CD4-positive, alpha-beta T cell (primary cell): ENCODE results near the gene RASAL2. TPM values are rescaled to one million over a fixed set of nuclear protein-coding genes. Genes with fewer than 3 reads are reported as not detected.

Experiments
- ATAC-seq: fragments of 200-7000 bp; cut with Tn5 transposase; one replicate; pipeline ENCODE4 v1.10.0; 2022; ENCODE audit warnings: mild to moderate bottlenecking; ENCODE audit not compliant: poor library complexity
- CTCF ChIA-PET: fragments of 350-600 bp; sonication (Branson Sonifier 250); formaldehyde crosslinking; loops from one replicate; lab custom pipeline; 2021; ENCODE audit warnings: antibody characterized with exemption, inconsistent platforms; lab: Charles Lee
- POLR2A ChIA-PET: fragments of 350-600 bp; sonication (Branson Sonifier 250); formaldehyde crosslinking; loops from one replicate; lab custom pipeline; 2021; ENCODE audit warnings: antibody characterized with exemption, inconsistent platforms; lab: Charles Lee
- DNase-seq, 14 experiments: peaks; one replicate each; pipeline ENCODE4 v3.0.0-alpha.2; 2013 to 2020; ENCODE audit warnings: mixed read lengths in 2 of 14
- H3K27ac ChIP-seq, 2 donors: one replicate each; pipeline versions ENCODE4 v1.5.1 to v1.7.0; 2013; ENCODE audit warnings: low read length in 2 of 2, low read depth in 1 of 2, mild to moderate bottlenecking in 1 of 2
- H3K27me3 ChIP-seq, 2 experiments: 1 replicate in 1 of 2; 2 replicates in 1 of 2; pipeline versions ENCODE4 v1.6.1 to v1.7.0; 2013; ENCODE audit warnings: low read length in 2 of 2, control low read depth in 1 of 2, mild to moderate bottlenecking in 1 of 2, moderate library complexity in 1 of 2; ENCODE audit not compliant: insufficient read depth in 2 of 2, control insufficient read depth in 1 of 2
- H3K36me3 ChIP-seq: one replicate; pipeline ENCODE4 v1.6.1; 2013; ENCODE audit warnings: low read length, control low read depth; ENCODE audit not compliant: insufficient read depth
- H3K4me1 ChIP-seq: one replicate; pipeline ENCODE4 v1.6.1; 2013; ENCODE audit warnings: low read length, control low read depth; ENCODE audit not compliant: insufficient read depth
- H3K4me3 ChIP-seq: one replicate; pipeline ENCODE4 v1.5.1; 2013; ENCODE audit warnings: mild to moderate bottlenecking, low read length, moderate library complexity
- H3K9me3 ChIP-seq, 2 experiments: 1 replicate in 1 of 2; 2 replicates in 1 of 2; pipeline versions ENCODE4 v1.6.1 to v1.7.0; 2013; ENCODE audit warnings: low read length in 2 of 2, mild to moderate bottlenecking in 2 of 2, control low read depth in 1 of 2, moderate library complexity in 1 of 2; ENCODE audit not compliant: control insufficient read depth in 1 of 2, insufficient read depth in 1 of 2
- H3K27ac Mint-ChIP-seq: one replicate; pipeline ENCODE4 v1.8.0; 2020; ENCODE audit warnings: mixed read lengths
- H3K27me3 Mint-ChIP-seq: one replicate; pipeline ENCODE4 v1.8.0; 2021; ENCODE audit warnings: mixed read lengths
- H3K36me3 Mint-ChIP-seq: one replicate; pipeline ENCODE4 v1.8.0; 2021; ENCODE audit warnings: low read depth, mixed read lengths
- H3K4me1 Mint-ChIP-seq: one replicate; pipeline ENCODE4 v1.8.0; 2021; ENCODE audit warnings: low read depth, mixed read lengths
- H3K4me3 Mint-ChIP-seq: one replicate; pipeline ENCODE4 v1.8.0; 2020; ENCODE audit warnings: mild to moderate bottlenecking, mixed read lengths
- H3K9me3 Mint-ChIP-seq: one replicate; pipeline ENCODE4 v1.8.0; 2020; ENCODE audit warnings: mixed read lengths
- CTCF ChIP-seq: fragments of 200-600 bp; IDR thresholded peaks from one replicate; pipeline ENCODE4 v1.8.0; 2022; ENCODE audit warnings: antibody characterized with exemption, mild to moderate bottlenecking
- intact Hi-C, 2 experiments: fragments of 100-400 bp; cut with DNase I in 1 of 2; cut with micrococcal nuclease in 1 of 2; formaldehyde crosslinking; loops; one replicate each; pipeline versions ENCODE4 v1.15.1 to v1.9.0; 2023 to 2025; cut with DNase I, micrococcal nuclease
- total RNA-seq, 174 experiments: library from RNA in 2 of 174; stranded (reverse) in 2 of 174; gene quantifications; one replicate each; pipeline ENCODE4 v1.2.3 and lab custom pipeline; 2021 to 2026

Gene RASAL2
- total RNA-seq, 2 experiments from 2014 or later, result 0.03 TPM; not detected in 1

GRCh38 chr1:178397678-178398077 lies 303.8 kb downstream of the RASAL2 start:
- DNase-seq (no peak), ATAC-seq (no peak)
- Histone ChIP-seq H3K27me3 (no peaks in the 10 kb centered on the region), H3K27ac (no peak overlapping the region), H3K4me1 (no peaks in the 10 kb centered on the region), H3K9me3 (no peaks in the 10 kb centered on the region), H3K4me3 (no peak overlapping the region), H3K36me3 (no peaks in the 10 kb centered on the region)
- no peak for TF ChIP-seq CTCF
- ChIA-PET CTCF (no interaction called here), POLR2A (interaction anchor here (0.6 kb wide), 1 partner anchor 9 kb away, joined by 3 read pairs; no protein-coding TSS in a partner anchor)
- Mint-ChIP-seq H3K4me1 (no peaks in the 10 kb centered on the region), H3K27ac (no peak overlapping the region), H3K27me3 (peaks cover 5% of the 10 kb centered on the region), H3K9me3 (no peaks in the 10 kb centered on the region), H3K36me3 (no peaks in the 10 kb centered on the region), H3K4me3 (no peak overlapping the region)
- intact Hi-C loops, result no loop called here

- no peaks in the 10 kb centered on the region for H3K9me3 Mint-ChIP-seq
- H3K27ac Mint-ChIP-seq, result no peak overlapping the region
- no peak overlapping the region for H3K4me3 Mint-ChIP-seq
- H3K27me3 Mint-ChIP-seq, result no peaks in the 10 kb centered on the region
- Histone ChIP-seq H3K4me1 (no peaks in the 10 kb centered on the region), H3K27ac (no peak overlapping the region), H3K27me3 (no peaks in the 10 kb centered on the region), H3K9me3 (no peaks in the 10 kb centered on the region), H3K4me3 (no peak overlapping the region), H3K36me3 (no peaks in the 10 kb centered on the region)
- ATAC-seq, result no peak
- H3K36me3 Mint-ChIP-seq, result no peaks in the 10 kb centered on the region
- POLR2A ChIA-PET, result no interaction called here
- CTCF ChIA-PET, result no interaction called here
- TF ChIP-seq CTCF, result no peak
- H3K4me1 Mint-ChIP-seq, result no peaks in the 10 kb centered on the region
- no peak for DNase-seq
- intact Hi-C loops, result no loop called here
Observed at GRCh38 chr1:178399177-178399728, 305.3 kb downstream of the RASAL2 start.

GRCh38 chr1:178405137-178405536 lies 311.2 kb downstream of the RASAL2 start:
- ChIA-PET POLR2A (no interaction called here), CTCF (no interaction called here)
- H3K9me3 ChIP-seq, result no peaks in the 10 kb centered on the region
- no peaks in the 10 kb centered on the region for H3K36me3 ChIP-seq
- no peak for DNase-seq
- intact Hi-C loops, result loop anchor here in 1 of 2 experiments (5.0 kb wide), 1 partner anchor 48 kb away; no protein-coding TSS in a partner anchor
- no peaks in the 10 kb centered on the region for H3K27me3 ChIP-seq
- no peak overlapping the region for H3K4me3 ChIP-seq
- H3K27ac Mint-ChIP-seq, result no peak overlapping the region
- H3K9me3 Mint-ChIP-seq, result no peaks in the 10 kb centered on the region
- peaks cover 5% of the 10 kb centered on the region for H3K27me3 Mint-ChIP-seq
- no peak overlapping the region for H3K4me3 Mint-ChIP-seq
- no peak for TF ChIP-seq CTCF
- no peaks in the 10 kb centered on the region for H3K4me1 ChIP-seq
- H3K27ac ChIP-seq, result no peak overlapping the region
- no peaks in the 10 kb centered on the region for H3K36me3 Mint-ChIP-seq
- H3K4me1 Mint-ChIP-seq, result no peaks in the 10 kb centered on the region
- no peak for ATAC-seq
